Right cardiac atrium (tissue), 5 donors: ENCODE data around the gene ESPN. TPM values are rescaled to one million over a fixed set of nuclear protein-coding genes. Genes with fewer than 3 reads are reported as not detected.
"Not testable (repeated sequence)": the region's sequence is repeated elsewhere in the genome, so short reads cannot be mapped to it uniquely, and the experiment has no call there.

ENCODE experiments used
- ATAC-seq, 2 donors: fragments of 200-7000 bp; cut with Tn5 transposase; one replicate each; pipeline versions ENCODE4 v1.8.0 to v1.9.1; 2020; ENCODE audit warnings: moderate library complexity in 2 of 2, mild to moderate bottlenecking in 1 of 2
- DNase-seq, 3 donors: peaks; one replicate each; pipeline ENCODE4 v3.0.0-alpha.2; 2020
- H3K27ac ChIP-seq: one replicate; pipeline ENCODE4 v1.5.1; 2013; ENCODE audit warnings: mild to moderate bottlenecking, low read length, control low read depth, moderate library complexity
- H3K27me3 ChIP-seq: one replicate; pipeline ENCODE4 v1.6.1; 2013; ENCODE audit not compliant: control insufficient read depth, insufficient read depth
- H3K4me1 ChIP-seq: one replicate; pipeline ENCODE4 v1.6.1; 2013; ENCODE audit warnings: low read length; ENCODE audit not compliant: control insufficient read depth, insufficient read depth
- H3K4me3 ChIP-seq: one replicate; pipeline ENCODE4 v1.5.1; 2013; ENCODE audit warnings: low read length, control low read depth
- H3K9me3 ChIP-seq: one replicate; pipeline ENCODE4 v1.6.1; 2013; ENCODE audit warnings: low read length; ENCODE audit not compliant: control insufficient read depth
- WGBS: extraction: QIAGEN DNeasy Blood & Tissue Kit; methylation state at CpG from one replicate; pipeline ENCODE4 v1.1.7; 2013; 5-methylcytosine and 5-hydroxymethylcytosine counted together
- intact Hi-C, 4 donors: fragments of 100-400 bp; cut with DNase I; formaldehyde crosslinking; loops; one replicate each; pipeline versions ENCODE4 v1.11.0 to v1.14.0; 2022 to 2023
- polyA plus RNA-seq: library from polyadenylated mRNA; stranded (reverse); fragments of 200-250 nt; gene quantifications from one replicate; pipeline ENCODE4 v1.2.3, GENCODE V29; 2013
- total RNA-seq, 4 donors: library from RNA; stranded (reverse); fragmentation: NEBNext Ultra II Directional; extraction: Animal tissue kit (Norgen Biotek cat#: 25700); gene quantifications; one replicate each; pipeline ENCODE4 v1.2.1, GENCODE V29; 2021
- donor health status: healthy with polysubstance abuse.
- donor health status: DM: no; HTN: yes; CAD: no.
- donor health status: DM: no; HTN: no; CAD: no.
- donor health status: DM: no; HTN: yes; CAD: no; lungs with severe emphysema.
- donor health status: DM: yes; HTN: yes; CAD: no.

Gene ESPN
- total and polyA plus RNA-seq, 5 donors: 0.23 to 1.7 (median 0.63) TPM

GRCh38 chr1:6420454-6421042 lies 4.0 kb upstream of the ESPN start:
- Histone ChIP-seq H3K4me3 (peak overlapping the region; percentile 46), H3K27ac (no peak overlapping the region), H3K27me3 (no peaks in the 10 kb centered on the region), H3K4me1 (no peaks in the 10 kb centered on the region), H3K9me3 (no peaks in the 10 kb centered on the region)
- DNase-seq: peak in 2 of 3 donors; percentile 57 to 68
- 9% methylated on average over 44 of the region's 44 CpGs for WGBS
- intact Hi-C loops: no loop called here
- ATAC-seq: peak in 1 of 2 donors; percentile 12

GRCh38 chr1:6421266-6421665 lies 3.3 kb upstream of the ESPN start:
- Histone ChIP-seq H3K4me1 (no peaks in the 10 kb centered on the region), H3K4me3 (no peak overlapping the region), H3K9me3 (no peaks in the 10 kb centered on the region), H3K27ac (no peak overlapping the region), H3K27me3 (no peaks in the 10 kb centered on the region)
- 74% methylated on average over 4 of the region's 4 CpGs for WGBS
- no peak for DNase-seq
- ATAC-seq: no peak
- intact Hi-C loops: no loop called here

GRCh38 chr1:6423321-6423999 lies 1.1 kb upstream of the ESPN start:
- no peaks in the 10 kb centered on the region for H3K9me3 ChIP-seq
- no peaks in the 10 kb centered on the region for H3K27me3 ChIP-seq
- no peak overlapping the region for H3K27ac ChIP-seq
- intact Hi-C loops: no loop called here
- ATAC-seq (no peak), DNase-seq (peak in 1 of 3 donors; percentile 65)
- no peak overlapping the region for H3K4me3 ChIP-seq
- H3K4me1 ChIP-seq: no peaks in the 10 kb centered on the region
- 7% methylated on average over 24 of the region's 24 CpGs for WGBS

GRCh38 chr1:6424000-6424565 lies 493 bp upstream of the ESPN start:
- ATAC-seq (no peak), DNase-seq (no peak)
- Histone ChIP-seq H3K4me3 (no peak overlapping the region), H3K4me1 (no peaks in the 10 kb centered on the region), H3K27me3 (no peaks in the 10 kb centered on the region), H3K27ac (no peak overlapping the region), H3K9me3 (no peaks in the 10 kb centered on the region)
- WGBS: 5% methylated on average over 35 of the region's 35 CpGs
- intact Hi-C loops: no loop called here

GRCh38 chr1:6425658-6426057 lies 1.1 kb downstream of the ESPN start:
- Histone ChIP-seq H3K27ac (no peak overlapping the region), H3K4me1 (no peaks in the 10 kb centered on the region), H3K27me3 (no peaks in the 10 kb centered on the region), H3K9me3 (no peaks in the 10 kb centered on the region), H3K4me3 (no peak overlapping the region)
- WGBS: 78% methylated on average over 6 of the region's 6 CpGs
- ATAC-seq: no peak
- no peak for DNase-seq
- intact Hi-C loops: no loop called here

- Histone ChIP-seq H3K4me3 (no peak overlapping the region), H3K27me3 (no peaks in the 10 kb centered on the region), H3K27ac (no peak overlapping the region), H3K4me1 (no peaks in the 10 kb centered on the region), H3K9me3 (no peaks in the 10 kb centered on the region)
- ATAC-seq (no peak), DNase-seq (no peak)
- intact Hi-C loops: no loop called here
- 85% methylated on average over 9 of the region's 9 CpGs for WGBS
Measured at GRCh38 chr1:6426277-6426971, 1.8 kb downstream of the ESPN start.

GRCh38 chr1:6426972-6427350 lies 2.4 kb downstream of the ESPN start:
- Histone ChIP-seq H3K4me3 (no peak overlapping the region), H3K27ac (no peak overlapping the region), H3K27me3 (no peaks in the 10 kb centered on the region), H3K9me3 (no peaks in the 10 kb centered on the region), H3K4me1 (no peaks in the 10 kb centered on the region)
- 80% methylated on average over 10 of the region's 10 CpGs for WGBS
- intact Hi-C loops: no loop called here
- ATAC-seq: no peak
- DNase-seq: no peak

- DNase-seq (no peak), ATAC-seq (no peak)
- intact Hi-C loops: no loop called here
- H3K27ac ChIP-seq: no peak overlapping the region
- H3K4me1 ChIP-seq: no peaks in the 10 kb centered on the region
- WGBS: 86% methylated on average over 26 of the region's 26 CpGs
- H3K4me3 ChIP-seq: no peak overlapping the region
- H3K9me3 ChIP-seq: no peaks in the 10 kb centered on the region
- no peaks in the 10 kb centered on the region for H3K27me3 ChIP-seq
Measured at GRCh38 chr1:6427441-6428390, 3.1 kb downstream of the ESPN start.

- intact Hi-C loops: not testable (repeated sequence)
Measured at GRCh38 chr1:6428453-6428852, 3.9 kb downstream of the ESPN start.

GRCh38 chr1:6429660-6430411 lies 5.3 kb downstream of the ESPN start:
- H3K27ac ChIP-seq, H3K27me3 ChIP-seq, H3K4me1 ChIP-seq, intact Hi-C loops, DNase-seq, H3K4me3 ChIP-seq, H3K9me3 ChIP-seq: not testable (repeated sequence)
- ATAC-seq: peak in 1 of 2 donors; percentile 9
- 25% methylated on average over 19 of the region's 19 CpGs for WGBS

More at GRCh38 chr1:6428453-6428852, 3.9 kb downstream of the ESPN start:
- H3K27ac ChIP-seq, DNase-seq, H3K4me1 ChIP-seq, H3K4me3 ChIP-seq, ATAC-seq, H3K27me3 ChIP-seq, H3K9me3 ChIP-seq: not testable (repeated sequence)
- WGBS: 80% methylated on average over 6 of the region's 6 CpGs
